ENCODE data around the gene CHTF18. TPM values are rescaled to one million over a fixed set of nuclear protein-coding genes. Genes with fewer than 3 reads are reported as not detected.

CHTF18 gene
- total RNA-seq, 2 experiments from 2014 or later = 125 to 146 TPM

DNA sequence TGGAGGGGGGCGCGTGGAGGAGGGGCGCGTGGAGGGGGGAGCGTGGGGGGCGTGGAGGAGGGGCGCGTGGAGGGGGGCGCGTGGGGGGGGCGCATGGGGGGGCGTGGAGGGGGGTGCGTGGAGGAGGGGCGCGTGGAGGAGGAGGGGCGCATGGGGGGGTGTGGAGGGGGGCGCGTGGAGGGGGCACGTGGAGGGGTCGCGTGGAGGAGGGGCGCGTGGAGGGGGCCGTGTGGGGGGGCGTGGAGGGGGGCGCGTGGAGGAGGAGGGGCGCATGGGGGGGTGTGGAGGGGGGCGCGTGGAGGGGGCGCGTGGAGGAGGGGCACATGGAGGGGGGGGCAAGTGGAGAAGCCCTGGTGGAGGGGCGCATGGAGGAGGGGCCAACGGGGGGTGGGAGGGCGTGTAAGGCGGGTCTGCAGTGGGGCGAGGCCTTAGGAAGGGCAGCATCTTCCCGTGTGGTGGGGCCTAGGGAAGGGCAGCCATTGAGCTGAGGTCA is 20.6 kb upstream of the CHTF18 start:
- no peaks in the 10 kb centered on the region for H3K79me2 ChIP-seq (ENCODE audit: insufficient read depth, low read depth, low read length)
- H3K4me1 ChIP-seq (ENCODE audit: insufficient read depth, low read length, poor library complexity, severe bottlenecking) = no peaks in the 10 kb centered on the region
- BruUV-seq (replicated peaks) = no TSS peak
- H2AFZ ChIP-seq (ENCODE audit: low read length) = no peak overlapping the region
- H3K4me2 ChIP-seq (ENCODE audit: low read length) = no peak overlapping the region
- no peaks in the 10 kb centered on the region for H4K20me1 ChIP-seq (ENCODE audit: insufficient read depth, low read length)
- no peaks in the 10 kb centered on the region for H3K9me3 ChIP-seq (ENCODE audit: low read length)
- ChIA-PET CTCF (ENCODE audit: unreplicated experiment) (no interaction called here), POLR2A (no interaction called here)
- no peaks in the 10 kb centered on the region for H3K36me3 ChIP-seq (ENCODE audit: insufficient read depth, low read length)
- intact Hi-C loops (cut with micrococcal nuclease; ENCODE audit: unreplicated experiment) = no loop called here
- H3K27ac ChIP-seq (ENCODE audit: low read depth, low read length, poor library complexity, severe bottlenecking) = no peak overlapping the region
- TF ChIP-seq, protein P1, sequence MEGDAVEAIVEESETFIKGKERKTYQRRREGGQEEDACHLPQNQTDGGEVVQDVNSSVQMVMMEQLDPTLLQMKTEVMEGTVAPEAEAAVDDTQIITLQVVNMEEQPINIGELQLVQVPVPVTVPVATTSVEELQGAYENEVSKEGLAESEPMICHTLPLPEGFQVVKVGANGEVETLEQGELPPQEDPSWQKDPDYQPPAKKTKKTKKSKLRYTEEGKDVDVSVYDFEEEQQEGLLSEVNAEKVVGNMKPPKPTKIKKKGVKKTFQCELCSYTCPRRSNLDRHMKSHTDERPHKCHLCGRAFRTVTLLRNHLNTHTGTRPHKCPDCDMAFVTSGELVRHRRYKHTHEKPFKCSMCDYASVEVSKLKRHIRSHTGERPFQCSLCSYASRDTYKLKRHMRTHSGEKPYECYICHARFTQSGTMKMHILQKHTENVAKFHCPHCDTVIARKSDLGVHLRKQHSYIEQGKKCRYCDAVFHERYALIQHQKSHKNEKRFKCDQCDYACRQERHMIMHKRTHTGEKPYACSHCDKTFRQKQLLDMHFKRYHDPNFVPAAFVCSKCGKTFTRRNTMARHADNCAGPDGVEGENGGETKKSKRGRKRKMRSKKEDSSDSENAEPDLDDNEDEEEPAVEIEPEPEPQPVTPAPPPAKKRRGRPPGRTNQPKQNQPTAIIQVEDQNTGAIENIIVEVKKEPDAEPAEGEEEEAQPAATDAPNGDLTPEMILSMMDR (conservative IDR thresholded peaks at IDR 0.05; ENCODE audit: low read length) = no peak
- no peak for TF ChIP-seq EZH2phosphoT487 (IDR thresholded peaks at IDR 0.05; ENCODE audit: borderline replicate concordance, low read depth, low read length)
- H3K9me2 ChIP-seq (ENCODE audit: insufficient read depth, low read length) = no peaks in the 10 kb centered on the region
- H3K4me3 ChIP-seq (ENCODE audit: low read depth, low read length, poor library complexity, severe bottlenecking) = no peak overlapping the region
- DNase-seq (ENCODE audit: low spot score) = no peak

DNA sequence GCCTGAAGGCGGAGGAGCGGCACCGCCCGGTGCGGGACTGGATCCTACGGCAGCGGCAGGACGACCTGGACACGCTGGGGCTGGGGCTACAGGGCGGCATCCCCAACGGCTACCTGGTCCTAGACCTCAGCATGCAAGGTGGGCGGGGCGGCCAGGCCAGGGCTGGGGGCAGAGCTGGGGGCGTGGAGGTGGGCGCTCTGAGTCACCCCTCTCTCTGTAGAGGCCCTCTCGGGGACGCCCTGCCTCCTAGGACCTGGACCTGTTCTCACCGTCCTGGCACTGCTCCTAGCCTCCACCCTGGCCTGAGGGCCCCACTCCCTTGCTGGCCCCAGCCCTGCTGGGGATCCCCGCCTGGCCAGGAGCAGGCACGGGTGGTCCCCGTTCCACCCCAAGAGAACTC is 20.0 kb upstream of the CHTF18 start:
- H3K79me2 ChIP-seq (ENCODE audit: insufficient read depth, low read depth, low read length) = no peaks in the 10 kb centered on the region
- H4K20me1 ChIP-seq (ENCODE audit: insufficient read depth, low read length) = no peaks in the 10 kb centered on the region
- ChIA-PET CTCF (ENCODE audit: unreplicated experiment) (no interaction called here), POLR2A (no interaction called here)
- no peaks in the 10 kb centered on the region for H3K4me1 ChIP-seq (ENCODE audit: insufficient read depth, low read length, poor library complexity, severe bottlenecking)
- no peaks in the 10 kb centered on the region for H3K9me3 ChIP-seq (ENCODE audit: low read length)
- no peak for DNase-seq (ENCODE audit: low spot score)
- no TSS peak for BruUV-seq (replicated peaks)
- no peak overlapping the region for H3K27ac ChIP-seq (ENCODE audit: low read depth, low read length, poor library complexity, severe bottlenecking)
- no peaks in the 10 kb centered on the region for H3K36me3 ChIP-seq (ENCODE audit: insufficient read depth, low read length)
- TF ChIP-seq, protein P1 (conservative IDR thresholded peaks at IDR 0.05; ENCODE audit: low read length) = no peak
- no peak for TF ChIP-seq EZH2phosphoT487 (IDR thresholded peaks at IDR 0.05; ENCODE audit: borderline replicate concordance, low read depth, low read length)
- intact Hi-C loops (cut with micrococcal nuclease; ENCODE audit: unreplicated experiment) = no loop called here
- H3K9me2 ChIP-seq (ENCODE audit: insufficient read depth, low read length) = no peaks in the 10 kb centered on the region
- no peak overlapping the region for H3K4me2 ChIP-seq (ENCODE audit: low read length)
- no peak overlapping the region for H3K4me3 ChIP-seq (ENCODE audit: low read depth, low read length, poor library complexity, severe bottlenecking)
- no peak overlapping the region for H2AFZ ChIP-seq (ENCODE audit: low read length)

DNA sequence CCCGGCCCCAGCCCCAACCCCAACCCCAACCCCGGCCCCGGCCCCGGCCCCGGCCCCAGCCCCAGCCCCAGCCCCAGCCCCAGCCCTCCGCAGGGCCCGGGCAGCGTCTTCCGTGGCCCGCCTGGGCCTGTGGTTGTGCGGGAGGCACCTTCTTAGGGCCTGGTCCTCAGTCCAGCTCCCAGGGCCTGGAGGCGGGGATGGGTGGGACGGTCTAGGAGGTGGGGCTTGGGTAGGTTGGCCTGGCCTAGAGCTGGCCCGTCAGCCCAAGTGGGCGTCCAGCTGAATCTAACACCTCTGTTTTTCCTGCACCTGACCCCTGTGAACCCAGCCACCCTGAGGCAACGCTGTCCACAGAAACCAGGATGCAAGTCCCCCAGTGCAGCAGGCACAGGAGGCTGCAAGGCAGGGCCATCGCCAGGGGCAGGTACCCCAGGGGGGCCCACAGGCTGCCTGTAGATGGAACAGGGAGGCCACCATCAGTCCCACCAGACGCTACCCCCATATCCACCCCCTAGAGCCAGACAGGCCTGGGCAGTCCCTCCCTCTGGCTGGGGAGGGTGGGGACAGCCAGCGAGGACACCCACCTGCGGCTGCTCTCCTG is 19.1 kb upstream of the CHTF18 start:
- H3K9me3 ChIP-seq (ENCODE audit: low read length) = no peaks in the 10 kb centered on the region
- H3K4me3 ChIP-seq (ENCODE audit: low read depth, low read length, poor library complexity, severe bottlenecking) = no peak overlapping the region
- no peaks in the 10 kb centered on the region for H3K4me1 ChIP-seq (ENCODE audit: insufficient read depth, low read length, poor library complexity, severe bottlenecking)
- H2AFZ ChIP-seq (ENCODE audit: low read length) = no peak overlapping the region
- no peak overlapping the region for H3K27ac ChIP-seq (ENCODE audit: low read depth, low read length, poor library complexity, severe bottlenecking)
- H3K9me2 ChIP-seq (ENCODE audit: insufficient read depth, low read length) = no peaks in the 10 kb centered on the region
- no peak for DNase-seq (ENCODE audit: low spot score)
- ChIA-PET CTCF (ENCODE audit: unreplicated experiment) (no interaction called here), POLR2A (no interaction called here)
- no peaks in the 10 kb centered on the region for H3K79me2 ChIP-seq (ENCODE audit: insufficient read depth, low read depth, low read length)
- BruUV-seq (replicated peaks) = no TSS peak
- no peaks in the 10 kb centered on the region for H3K36me3 ChIP-seq (ENCODE audit: insufficient read depth, low read length)
- intact Hi-C loops (cut with micrococcal nuclease; ENCODE audit: unreplicated experiment) = no loop called here
- no peak for TF ChIP-seq EZH2phosphoT487 (IDR thresholded peaks at IDR 0.05; ENCODE audit: borderline replicate concordance, low read depth, low read length)
- TF ChIP-seq, protein P1 (conservative IDR thresholded peaks at IDR 0.05; ENCODE audit: low read length) = no peak
- H3K4me2 ChIP-seq (ENCODE audit: low read length) = no peak overlapping the region
- H4K20me1 ChIP-seq (ENCODE audit: insufficient read depth, low read length) = no peaks in the 10 kb centered on the region

All from OCI-LY7 (cell line).